HG03457 (cell line): ENCODE results near the gene VAMP5.

ENCODE experiments used
- ATAC-seq: cut with Tn5 transposase; IDR thresholded peaks from one replicate; pipeline ENCODE4 v1.9.1; 2021; ENCODE audit warnings: moderate number of reproducible peaks; ENCODE audit not compliant: unreplicated experiment

VAMP5 gene

GRCh38 chr2:85628658-85629057, 44.4 kb downstream of the VAMP5 start:
- no peak for ATAC-seq

DNA sequence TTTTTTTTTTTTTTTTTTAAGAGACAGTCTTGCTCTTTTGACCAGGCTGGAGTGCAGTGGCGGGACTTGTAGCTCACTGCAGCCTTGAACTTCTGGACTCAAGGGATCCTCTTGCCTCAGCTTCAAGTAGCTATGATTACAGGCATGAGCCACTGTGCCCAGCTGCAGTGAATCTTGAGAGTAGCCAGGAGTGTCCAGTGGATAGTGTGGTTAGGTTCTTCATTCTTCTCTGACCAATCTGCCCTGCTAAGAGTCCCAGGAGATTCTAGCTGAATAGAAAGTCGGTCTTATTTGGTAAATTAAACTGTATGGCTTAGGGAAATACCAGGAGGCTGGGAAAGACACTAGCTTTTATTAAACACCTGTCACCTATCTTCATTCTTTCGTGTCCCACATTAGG, 47.1 kb downstream of the VAMP5 start:
- no peak for ATAC-seq

DNA sequence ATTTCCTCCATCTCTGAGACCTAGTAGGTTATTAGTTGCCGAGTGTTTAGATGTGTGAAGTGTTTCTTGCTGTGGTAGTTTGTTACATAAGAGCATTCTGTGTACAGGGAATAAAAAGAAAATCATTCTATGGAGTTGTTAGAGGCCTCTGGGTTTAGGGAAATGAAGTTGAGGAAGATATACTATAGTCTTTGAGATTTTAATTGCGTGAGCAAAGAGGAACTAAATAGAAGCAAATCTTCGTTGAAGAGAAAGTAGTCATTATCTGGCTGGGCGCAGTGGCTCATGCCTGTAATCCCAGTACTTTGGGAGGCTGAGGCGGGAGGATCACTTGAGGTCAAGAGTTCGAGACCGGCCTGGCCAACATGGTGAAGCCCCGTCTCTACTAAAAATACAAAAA, 50.8 kb downstream of the VAMP5 start:
- ATAC-seq, result no peak

DNA sequence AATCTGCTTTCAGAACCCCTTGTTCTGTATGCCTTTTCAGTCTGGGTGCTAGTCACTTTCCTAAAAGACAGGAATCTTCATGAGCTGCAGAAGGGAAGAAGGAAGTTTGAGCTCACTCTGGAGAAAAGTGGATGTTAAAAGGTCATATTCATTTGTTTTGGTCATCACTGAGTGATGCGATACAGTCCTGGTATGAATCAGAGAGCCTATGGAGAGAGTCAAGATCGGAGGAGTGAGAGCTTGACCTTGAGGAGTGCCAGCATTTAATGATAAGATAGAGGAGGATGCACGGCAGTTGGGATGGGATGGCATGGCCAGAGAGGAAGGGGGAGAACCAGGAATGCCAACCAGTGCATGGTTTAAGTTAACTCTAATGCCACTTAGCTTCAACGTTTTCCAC, 51.4 kb downstream of the VAMP5 start:
- ATAC-seq, result no peak

- no peak for ATAC-seq
Measured at GRCh38 chr2:85642725-85643124, 58.5 kb downstream of the VAMP5 start.
